Activated CD8-positive, alpha-beta memory T cell treated with anti-CD3 and anti-CD28 coated beads, Interleukin-2, amount 50 U/mL, for 1 hour (primary cell): ENCODE measurements around the gene PTGDS.
"Not testable (repeated sequence)": the region's sequence is repeated elsewhere in the genome, so short reads cannot be mapped to it uniquely, and the experiment has no call there.

ENCODE experiments used
- DNase-seq: peaks from one replicate; pipeline ENCODE4 v3.0.0-alpha.2; 2020; ENCODE audit errors: extremely low read depth

The PTGDS gene

DNA sequence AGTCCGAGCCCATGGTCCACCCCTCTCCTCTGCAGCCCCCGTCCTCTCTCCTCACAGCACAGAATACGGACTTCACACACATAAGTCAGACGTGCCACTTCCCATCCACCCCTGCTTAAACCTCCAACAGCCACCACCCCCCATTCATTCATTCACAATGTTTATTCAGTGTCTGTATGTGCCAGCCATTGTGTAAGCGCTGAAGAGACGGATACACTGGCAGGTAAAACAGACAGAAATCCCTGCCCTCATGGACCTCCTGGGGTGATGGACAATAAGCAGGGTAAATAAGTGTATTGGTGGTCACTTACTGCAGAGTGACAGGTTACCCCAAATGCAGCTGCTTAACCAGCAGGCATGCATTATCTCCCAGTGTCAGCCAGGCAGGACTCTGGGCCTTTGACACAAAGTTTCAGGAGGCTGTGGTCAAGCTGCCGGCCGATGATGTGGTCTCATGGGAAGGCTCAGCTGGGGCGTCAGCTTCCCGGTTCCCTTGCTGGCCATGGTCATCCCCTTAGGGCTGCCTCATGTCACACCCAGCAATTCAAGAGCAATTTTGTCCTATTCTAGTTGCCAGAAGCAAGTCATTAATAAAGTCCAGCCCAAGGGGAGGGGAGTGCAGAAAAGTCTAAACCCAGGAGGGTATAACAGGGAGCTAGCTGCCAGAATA lies 13.1 kb downstream of the PTGDS start:
- DNase-seq, result no peak

DNA sequence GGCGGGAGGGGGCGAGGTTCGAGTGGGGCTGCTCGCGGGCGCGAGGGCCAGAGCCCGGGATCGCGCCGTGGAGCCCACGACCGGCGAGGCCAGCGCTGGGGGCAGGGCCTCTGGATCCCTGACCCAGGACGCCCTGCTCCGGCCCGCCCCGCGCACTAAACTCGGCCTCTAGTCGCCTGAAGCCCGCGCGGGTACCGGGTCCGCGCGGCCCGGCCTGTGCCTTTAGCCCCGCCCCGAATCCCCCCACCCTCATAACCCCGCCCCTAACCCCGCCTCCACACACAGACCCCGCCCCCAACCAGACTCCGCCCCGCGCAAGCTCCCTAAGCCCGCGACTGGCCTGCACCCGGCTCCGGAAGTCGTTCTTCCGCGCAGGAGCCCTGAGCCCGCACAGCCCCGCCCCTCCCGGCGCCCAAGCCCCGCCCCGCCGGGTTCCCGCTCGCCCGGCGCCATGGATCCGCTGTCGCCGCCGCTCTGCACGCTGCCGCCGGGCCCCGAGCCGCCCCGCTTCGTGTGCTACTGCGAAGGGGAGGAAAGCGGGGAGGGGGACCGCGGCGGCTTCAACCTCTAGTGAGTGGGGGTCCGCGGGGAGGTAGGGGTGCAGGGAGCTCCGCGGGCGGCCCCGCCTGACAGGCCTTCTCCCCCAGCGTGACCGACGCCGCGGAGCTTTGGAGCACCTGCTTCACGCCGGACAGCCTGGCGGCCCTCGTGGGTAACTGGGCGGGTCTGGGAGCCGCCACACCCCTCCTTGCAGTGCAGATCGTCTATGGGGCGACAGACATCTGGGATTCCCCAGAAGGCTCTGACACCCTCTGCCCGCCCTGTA lies 14.9 kb downstream of the PTGDS start, which contains the start of gene PAXX:
Gene PAXX, plus strand, starts transcription at position 430 of the 826 bp plus-strand sequence. Its CDS starts 22 bp downstream, at position 452.
- DNase-seq, result peak; percentile 76

DNA sequence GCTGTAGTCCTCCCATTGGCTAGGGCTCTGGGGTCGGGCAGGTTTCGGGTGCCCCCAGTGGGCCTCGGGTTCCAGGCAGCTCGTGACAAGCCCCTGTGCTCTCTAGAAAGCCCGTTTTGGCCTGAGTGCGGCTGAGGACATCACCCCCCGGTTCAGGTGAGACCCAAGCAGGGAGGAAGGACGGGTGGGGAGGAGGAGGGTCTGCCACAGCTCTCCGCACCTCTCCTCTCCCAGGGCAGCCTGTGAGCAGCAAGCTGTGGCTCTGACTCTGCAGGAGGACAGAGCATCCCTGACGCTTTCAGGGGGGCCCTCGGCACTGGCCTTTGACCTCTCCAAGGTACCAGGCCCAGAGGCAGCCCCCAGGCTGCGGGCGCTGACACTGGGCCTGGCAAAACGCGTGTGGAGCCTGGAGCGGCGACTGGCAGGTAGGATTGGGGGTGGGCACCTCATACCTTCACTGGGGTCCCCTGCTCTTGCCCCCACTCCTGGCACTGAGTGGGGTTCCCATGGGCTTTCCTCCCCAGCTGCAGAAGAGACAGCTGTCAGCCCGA lies 15.6 kb downstream of the PTGDS start:
- DNase-seq, result no peak

DNA sequence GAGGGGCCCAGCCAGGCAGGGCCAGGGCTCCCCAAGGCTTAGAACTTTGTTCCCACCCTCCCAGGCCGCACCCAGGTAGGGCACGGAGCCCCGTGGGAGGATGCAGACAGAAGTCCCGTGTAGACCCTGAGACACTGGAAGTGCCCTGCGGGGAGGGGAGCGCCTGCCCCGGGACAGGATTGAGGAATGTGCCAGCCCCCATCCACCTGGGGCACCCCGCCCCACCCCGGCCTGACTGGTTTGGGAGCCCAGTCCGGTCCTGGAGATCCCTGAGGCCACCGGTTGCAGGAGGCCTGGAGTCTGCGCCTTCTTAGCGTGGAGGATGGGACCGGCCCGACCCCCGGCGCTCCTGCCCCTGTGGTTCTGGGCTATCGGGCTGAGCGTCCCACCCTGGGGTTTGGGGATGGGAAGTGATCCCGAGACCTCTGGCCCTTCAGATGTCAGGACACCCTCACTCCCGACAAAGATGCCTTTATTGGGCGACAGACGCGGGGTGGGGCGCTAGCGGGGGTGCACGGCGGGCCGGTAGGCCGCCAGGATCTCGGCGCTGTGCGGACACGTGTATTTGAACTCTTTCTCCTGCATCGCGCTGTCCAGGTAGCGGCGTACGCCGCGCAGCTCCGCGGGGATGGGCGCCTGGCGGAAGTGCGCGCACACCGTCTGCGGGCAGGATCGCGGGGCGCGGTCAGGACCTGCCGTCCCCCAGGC lies 17.0 kb downstream of the PTGDS start:
- no peak for DNase-seq

DNA sequence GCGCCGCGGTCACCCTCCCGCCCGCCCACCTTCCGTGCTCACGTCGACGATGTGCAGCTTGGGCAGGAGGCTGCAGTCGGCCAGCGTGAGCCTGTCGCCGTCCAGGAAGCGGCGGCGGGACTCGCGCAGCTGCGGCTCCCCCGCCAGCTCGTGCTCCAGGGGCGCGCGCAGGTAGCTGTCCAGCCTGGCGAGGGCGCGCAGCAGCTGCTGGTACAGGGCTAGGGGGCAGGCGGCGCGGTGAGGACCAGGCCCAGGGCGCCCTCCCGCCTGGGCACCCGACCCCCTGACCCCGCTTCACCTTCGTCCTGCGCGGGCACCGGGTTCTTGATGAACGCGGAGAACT lies 17.6 kb downstream of the PTGDS start:
- no peak for DNase-seq

DNA sequence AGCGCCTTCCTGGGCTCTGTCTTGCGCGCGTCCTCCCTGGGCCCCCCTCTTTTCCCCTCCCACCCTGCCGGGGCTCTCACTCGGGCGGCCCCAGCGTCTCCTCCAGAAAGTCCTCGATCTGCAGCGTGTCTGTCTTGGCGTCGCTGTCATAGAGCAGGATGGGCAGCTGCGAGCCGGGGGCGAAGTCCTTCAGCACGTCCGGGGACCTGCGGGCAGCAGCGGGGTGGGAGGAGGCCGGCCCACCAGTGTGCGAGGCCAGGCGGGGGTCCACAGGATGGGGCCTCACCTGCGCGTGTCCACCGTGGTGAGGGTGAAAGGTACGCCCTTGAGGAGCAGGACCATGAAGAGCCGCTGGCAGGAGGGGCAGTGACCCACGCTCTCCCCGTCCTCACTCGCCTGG lies 18.1 kb downstream of the PTGDS start:
- DNase-seq, result no peak

DNA sequence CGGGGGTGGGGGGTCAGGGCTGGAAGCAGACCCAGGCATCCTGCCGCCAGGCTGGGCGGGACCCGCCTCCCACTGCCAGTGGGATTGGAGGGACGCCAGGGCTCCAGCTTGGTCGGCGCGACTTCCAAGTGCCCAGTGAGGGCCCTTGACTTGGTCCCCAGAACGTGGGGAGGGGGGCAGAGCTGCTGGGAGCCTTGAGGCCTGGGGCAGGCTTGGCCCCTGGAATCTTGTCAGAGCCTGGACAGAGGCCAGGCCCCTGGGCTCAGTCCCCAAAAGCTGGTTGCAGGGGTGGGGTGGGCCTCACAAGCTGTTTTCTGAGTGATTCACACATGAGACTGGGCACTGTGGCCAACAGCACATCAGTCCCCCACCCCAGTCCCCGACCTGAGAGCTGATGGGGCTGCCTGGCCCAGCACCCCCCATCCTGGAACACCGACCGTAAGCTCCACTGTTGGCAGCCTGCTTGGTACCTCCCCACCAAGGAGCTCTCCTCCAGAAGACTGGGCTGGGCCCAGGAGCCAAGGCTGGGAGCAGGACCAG lies 18.5 kb downstream of the PTGDS start:
- no peak for DNase-seq

DNA sequence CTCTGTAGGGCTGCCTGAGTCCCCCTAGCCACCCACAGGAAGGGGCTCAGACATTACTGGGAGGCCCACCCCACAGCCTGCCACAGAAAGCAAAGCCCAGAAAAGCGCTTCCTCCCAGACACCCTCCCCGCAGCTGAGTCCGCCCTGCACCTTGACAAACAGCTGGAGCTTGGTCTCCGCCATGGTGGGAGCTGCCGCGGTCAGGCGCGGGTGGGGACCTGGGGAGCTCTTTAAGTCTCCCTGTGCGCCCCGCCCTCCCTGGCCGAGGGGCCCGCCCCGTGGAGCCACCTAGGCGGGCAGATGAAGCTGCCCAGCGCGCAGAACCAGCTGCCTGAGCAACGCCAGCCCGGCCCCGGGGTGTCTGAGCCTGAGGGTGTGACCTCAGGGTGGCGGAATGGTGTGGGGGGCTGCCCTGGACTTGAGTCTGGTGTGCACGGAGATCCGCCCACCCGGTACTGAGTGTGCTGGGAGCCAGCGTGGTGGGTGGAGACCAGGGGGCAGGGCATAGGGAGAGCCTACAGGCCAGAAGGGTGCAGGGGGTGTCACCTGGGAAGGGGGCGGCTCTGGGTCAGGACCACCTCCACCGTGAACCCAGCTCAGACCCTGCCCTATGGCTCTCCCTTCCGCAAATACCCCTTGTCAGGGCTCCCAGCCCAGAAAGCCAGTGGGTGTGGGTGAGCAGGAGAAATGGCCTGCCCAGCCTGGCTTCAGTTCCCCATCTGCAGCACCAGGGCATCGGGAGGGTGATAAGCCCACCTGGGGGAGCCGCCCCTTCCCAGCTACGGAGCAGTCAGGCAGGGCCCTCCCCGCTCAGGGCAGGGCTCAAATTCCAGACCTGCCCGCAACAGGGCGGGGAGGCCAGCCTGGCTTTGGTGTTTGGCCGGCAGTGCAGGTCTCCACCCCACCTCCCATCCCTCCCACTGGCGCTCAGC lies 19.3 kb downstream of the PTGDS start, which contains the start of gene CLIC3:
Gene CLIC3, minus strand, starts transcription at position 208 of the 932 bp plus-strand sequence. Its CDS starts 25 bp downstream, at position 183.
- peak; percentile 27 for DNase-seq

DNA sequence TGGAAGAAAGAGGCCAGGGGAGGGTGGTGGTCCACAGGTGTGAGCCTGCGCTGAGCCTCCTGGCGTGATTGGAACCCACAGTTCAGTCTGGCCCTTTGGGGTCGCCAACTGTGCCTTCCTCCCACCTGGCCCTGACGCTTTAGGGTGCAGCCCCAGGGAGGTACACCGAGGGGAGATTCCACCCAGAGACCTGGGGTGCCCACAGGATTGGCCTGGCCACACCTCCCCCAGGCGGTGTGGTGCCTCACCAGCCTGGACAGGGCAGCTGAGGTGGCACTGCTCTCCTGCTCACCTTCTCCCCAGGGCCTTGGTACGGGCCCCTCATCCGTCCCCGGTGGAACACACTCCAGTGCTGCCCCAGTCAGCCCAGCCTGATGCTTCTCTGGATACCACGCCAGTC lies 20.1 kb downstream of the PTGDS start:
- DNase-seq, result no peak

DNA sequence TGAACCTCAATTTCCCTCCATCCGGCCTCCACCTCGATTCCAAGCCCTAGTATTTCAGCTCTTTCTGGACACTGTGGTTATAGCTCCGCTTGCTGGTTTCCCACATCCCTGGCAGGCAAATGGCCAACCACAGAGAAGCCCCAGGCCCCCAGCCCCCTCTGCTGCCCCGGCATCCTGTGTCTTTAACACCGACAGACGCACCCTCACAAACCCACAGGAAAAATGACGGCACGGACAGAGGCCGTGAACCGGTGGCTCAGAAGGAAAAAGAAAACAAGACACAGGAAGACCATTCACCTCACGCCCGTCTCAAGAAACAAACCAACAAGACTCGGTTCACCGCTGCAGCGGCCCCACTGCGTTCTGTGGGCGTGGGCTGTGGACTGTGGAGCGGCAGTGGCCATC lies 20.5 kb downstream of the PTGDS start:
- peak; percentile 19 for DNase-seq

DNA sequence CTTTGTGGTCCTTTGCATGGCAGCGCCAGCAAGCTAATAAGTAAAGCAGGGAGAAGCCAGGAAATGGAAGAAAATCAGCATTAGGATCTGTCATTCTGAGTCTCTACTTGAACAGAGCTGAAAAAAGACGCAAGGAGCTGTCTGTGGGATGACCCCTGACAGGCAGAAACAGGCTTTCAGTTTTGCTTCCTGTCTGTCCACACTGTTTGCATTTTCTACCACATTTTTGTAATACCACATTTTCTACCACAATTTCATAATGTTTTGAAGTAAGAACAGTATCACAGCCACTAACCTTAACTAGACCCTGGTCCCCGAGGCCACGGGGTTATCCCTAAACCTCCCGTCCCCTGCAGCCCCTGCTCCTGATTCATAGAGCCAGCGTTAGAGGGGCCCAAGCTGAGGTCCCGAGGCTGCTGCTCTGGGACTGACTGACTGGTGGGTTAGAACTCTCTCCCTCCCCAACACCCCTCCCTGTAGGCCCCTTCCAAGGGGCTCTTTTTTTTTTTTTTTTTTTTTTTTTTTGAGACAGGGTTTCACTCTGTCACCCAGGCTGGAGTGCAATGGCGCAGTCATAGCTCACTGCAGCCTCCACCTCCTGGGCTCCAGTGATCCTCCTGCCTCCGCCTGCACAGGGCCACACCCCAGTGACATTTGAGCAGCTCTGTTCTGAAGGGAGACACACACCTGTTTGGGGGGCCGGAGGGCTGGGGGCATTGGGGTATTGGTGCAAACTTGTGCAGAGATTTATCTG lies 23.1 kb downstream of the PTGDS start:
- DNase-seq, result no peak

DNA sequence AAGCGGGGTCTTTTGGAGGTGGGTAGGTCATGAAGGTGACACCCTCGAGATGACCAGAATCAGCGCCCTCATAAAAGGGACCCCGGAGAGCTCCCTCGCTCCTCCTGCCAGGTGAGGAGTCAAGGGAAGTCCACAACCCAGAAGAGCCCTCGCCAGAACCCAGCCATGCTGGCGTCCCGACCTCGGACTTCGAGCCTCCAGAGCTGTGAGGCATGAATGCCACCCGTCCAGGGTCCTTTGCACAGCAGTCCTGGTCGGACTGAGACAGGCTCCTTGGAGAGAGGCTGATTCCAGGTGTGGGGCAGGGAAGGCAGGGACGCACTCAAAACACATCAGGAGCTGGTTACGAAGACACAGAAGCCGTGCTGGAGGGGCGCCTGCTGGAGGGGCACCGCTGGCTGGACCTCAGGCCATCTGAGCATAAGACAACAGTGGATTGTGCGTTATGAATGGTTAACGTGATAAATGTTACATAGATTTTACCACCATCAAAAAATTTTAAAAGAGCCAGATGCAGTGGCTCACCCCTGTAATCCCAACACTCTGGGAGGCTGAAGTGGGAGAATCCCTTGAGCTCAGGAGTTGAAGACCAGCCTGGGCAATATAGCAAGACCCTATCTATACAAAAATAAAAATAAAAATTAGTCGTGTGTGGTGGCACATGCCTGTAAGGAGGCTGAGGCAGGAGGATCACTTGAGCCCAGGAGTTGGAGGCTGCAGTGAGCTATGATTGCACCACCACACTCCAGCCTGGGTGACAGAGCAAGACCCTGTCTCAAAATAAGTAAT lies 24.7 kb downstream of the PTGDS start:
- DNase-seq, result no peak

DNA sequence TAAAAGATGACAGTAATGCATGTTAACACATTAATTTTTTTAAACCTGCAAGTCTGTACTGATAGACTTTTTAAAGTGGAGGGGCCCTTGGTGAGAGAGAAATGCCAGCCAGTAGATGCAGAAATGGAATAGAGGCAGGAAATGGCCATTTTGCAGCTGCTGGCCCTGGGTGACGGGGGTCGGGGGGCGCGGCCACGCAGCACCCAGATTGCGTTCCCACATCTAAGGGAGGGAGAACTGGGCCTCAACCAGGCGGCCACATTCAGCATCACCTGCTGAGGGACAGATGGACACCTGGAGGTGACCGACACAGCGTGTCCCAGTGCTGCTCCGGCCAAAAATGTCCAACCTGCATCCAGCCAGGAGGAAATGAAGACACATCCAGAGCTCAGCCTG lies 25.3 kb downstream of the PTGDS start:
- no peak for DNase-seq

DNA sequence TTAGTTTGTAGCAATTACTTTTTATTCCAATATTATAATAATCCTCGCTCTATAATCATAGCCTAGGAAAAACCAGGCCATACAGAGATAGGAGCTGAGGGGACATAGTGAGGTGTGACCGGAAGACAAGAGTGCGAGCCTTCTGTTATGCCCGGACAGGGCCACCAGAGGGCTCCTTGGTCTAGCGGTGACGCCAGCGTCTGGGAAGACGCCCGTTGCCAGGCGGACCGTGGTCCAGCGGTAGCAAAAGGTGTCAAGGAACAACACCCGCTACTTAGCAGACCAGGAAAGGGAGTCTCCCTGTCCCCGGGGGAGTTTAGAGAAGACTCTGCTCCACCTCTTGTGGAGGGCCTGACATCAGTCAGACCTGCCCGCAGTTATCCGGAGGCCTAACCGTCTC lies 27.0 kb downstream of the PTGDS start:
- not testable (repeated sequence) for DNase-seq

DNA sequence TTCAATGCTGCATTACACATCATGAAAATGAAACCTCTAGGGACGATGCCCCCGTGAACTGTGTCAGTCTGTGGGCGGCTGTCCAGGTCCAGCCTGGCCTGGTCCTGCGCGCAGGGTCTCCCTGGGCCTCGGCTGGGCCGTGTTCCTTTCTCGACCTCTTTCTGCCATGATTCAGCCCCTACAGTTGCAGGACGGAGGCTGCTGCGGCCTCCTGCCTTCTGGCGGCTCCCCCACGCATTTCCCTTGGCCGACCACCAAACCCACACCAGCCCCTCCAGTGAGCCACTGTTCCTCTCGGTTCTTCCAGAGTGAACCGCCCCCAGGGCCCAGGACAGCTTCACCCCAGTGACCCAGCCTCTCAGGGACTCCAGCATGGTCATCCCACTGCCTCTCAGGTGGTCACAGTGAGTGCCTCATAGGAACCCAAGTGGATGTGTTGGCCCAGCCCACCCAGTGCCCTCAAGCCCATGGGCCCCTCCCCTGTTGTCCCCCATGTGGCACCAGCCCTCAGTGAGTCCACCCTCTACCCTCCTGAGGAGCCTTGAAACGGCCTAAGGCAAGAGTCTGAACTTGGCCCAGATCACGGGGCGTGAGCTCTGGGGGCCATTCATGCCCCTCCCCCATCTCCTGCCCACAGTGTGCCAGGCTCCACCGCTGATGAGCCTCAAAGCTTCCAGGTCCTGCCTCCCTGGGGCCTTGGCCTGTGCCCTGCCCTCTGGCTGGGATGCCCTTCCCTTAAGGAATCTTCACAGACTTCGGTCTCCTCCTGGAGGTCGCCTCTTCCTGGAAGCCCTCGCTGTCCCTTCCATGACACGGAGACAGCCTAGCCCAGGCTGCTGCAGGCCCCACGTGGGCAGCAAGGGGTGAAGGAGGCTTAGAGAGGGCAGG lies 29.1 kb downstream of the PTGDS start:
- no peak for DNase-seq

DNA sequence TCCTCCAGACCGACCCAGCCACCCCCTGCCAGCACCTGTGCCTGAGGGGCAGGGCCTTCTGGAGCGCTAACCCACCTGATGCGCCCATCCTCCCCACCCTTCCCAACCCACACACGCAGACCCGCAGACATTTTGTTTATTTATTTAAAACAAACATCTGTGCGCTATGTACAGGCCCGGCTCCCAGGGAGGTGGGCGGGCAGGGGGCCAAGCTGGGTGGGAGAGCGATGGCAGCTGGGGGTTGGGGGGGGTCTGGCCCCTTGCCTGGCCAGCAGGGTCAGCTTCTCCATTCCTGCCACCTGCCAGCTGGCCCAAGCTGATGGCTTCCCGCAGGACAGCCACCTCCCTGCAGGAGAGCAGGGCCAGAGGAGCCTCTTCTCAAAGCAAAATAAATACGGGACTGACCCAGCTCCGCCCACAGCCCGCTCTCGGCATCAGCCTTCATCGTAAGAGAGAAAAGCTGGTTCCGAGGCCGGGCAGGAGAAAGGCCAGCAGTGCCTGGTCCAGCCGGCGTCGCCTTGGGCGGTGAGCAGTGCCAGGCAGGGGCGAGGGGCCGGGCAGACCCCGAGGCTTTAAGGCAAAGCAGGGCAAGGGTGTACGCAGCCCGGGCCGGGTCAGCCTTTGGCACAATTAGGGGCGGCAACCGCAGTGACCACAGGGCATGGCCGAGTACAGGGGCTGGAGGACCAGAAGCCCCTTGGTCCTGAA lies 30.0 kb downstream of the PTGDS start:
- DNase-seq, result no peak

DNA sequence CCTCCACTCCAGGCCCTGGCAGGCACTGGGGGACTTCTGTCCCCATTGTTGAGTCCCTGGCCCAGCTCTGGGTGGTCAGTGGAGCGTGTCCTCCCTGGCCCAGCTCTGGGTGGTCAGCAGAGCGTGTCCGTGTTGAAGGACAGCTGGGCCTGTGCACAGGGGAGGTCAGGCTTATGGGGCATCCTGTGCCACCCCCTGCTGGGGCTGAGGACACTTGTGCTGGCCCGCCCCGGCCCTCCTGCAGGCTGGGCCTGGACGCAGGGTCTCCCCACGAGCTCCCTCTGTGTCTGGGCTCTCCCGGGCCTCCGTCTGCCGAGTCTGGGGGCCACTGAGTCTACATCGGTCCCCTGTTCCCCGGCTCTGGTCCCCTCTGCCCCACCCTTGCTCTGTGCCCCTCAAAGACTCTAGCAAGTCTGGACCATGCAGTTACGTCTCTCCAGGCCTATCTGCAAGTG lies 30.5 kb downstream of the PTGDS start:
- no peak for DNase-seq

DNA sequence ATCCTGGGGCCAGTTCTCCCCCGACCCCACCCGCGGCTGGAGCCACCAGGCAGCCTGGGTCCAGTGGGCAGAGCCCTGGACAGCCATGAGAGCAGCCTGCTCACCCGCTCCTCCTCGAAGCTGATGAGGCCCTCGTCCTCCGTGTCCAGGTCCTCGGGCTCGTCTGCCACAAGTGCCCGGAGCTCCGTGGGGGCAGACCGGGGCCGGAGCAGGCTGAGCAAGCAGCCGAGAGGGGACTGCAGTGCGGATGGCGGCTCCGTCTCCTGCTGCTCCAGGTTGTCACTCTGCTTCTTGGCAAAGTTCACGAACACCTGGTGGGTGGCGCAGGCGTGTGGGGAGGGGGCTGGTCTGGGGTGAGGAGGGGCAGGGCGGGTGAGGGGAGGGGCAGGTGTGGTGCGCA lies 31.0 kb downstream of the PTGDS start:
- no peak for DNase-seq
